OCI-LY3 (cell line): ENCODE measurements around the gene DOCK1.

Experiments
- EZH2phosphoT487 ChIP-seq: fragments of 200-600 bp; shearing (Covaris generic); IDR thresholded peaks from 2 replicates; pipeline ENCODE4 v1.6.1; 2018; ENCODE audit warnings: antibody characterized with exemption, mixed run types, low read depth
- TF ChIP-seq, protein P1 (sequence below): fragments of 200-600, 300-600 bp; sonication (generic); IDR thresholded peaks from 2 replicates; pipeline ENCODE4 v1.5.1; 2014; ENCODE audit warnings: antibody characterized with exemption, low read length, low read depth

- TF ChIP-seq, protein P1, sequence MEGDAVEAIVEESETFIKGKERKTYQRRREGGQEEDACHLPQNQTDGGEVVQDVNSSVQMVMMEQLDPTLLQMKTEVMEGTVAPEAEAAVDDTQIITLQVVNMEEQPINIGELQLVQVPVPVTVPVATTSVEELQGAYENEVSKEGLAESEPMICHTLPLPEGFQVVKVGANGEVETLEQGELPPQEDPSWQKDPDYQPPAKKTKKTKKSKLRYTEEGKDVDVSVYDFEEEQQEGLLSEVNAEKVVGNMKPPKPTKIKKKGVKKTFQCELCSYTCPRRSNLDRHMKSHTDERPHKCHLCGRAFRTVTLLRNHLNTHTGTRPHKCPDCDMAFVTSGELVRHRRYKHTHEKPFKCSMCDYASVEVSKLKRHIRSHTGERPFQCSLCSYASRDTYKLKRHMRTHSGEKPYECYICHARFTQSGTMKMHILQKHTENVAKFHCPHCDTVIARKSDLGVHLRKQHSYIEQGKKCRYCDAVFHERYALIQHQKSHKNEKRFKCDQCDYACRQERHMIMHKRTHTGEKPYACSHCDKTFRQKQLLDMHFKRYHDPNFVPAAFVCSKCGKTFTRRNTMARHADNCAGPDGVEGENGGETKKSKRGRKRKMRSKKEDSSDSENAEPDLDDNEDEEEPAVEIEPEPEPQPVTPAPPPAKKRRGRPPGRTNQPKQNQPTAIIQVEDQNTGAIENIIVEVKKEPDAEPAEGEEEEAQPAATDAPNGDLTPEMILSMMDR: no peak
- no peak for TF ChIP-seq EZH2phosphoT487
Measured at GRCh38 chr10:126950401-126951105, 45.3 kb downstream of the DOCK1 start.
